Ovary (tissue), 3 donors: Measurements from ENCODE around the gene CASK.

Experiments
- CTCF ChIP-seq, 3 donors: fragments of 450-650 bp in 2 of 3; fragments of 200-600 bp in 1 of 3; IDR thresholded peaks; one replicate each; pipeline versions ENCODE4 v1.5.1 to v1.8.0; 2016 to 2022; ENCODE audit warnings: antibody characterized with exemption in 3 of 3, mild to moderate bottlenecking in 1 of 3
- POLR2A ChIP-seq: fragments of 450-650 bp; IDR thresholded peaks from one replicate; pipeline ENCODE4 v1.6.1; 2017; ENCODE audit warnings: antibody characterized with exemption, mild to moderate bottlenecking, moderate library complexity
- donor health status: DM: no; HTN: no; CAD: no.

- no peak for TF ChIP-seq POLR2A
- no peak for TF ChIP-seq CTCF (IDR thresholded peaks at IDR 0.05)
Observed at GRCh38 chrX:41703574-41704029, 219.8 kb downstream of the CASK start.
